GM19239 (cell line): ENCODE measurements around the gene GPBAR1.
"Not testable (repeated sequence)": the region's sequence is repeated elsewhere in the genome, so short reads cannot be mapped to it uniquely, and the experiment has no call there.

ENCODE experiments used
- DNase-seq: peaks from one replicate; pipeline ENCODE4 v3.0.0; 2011; ENCODE audit warnings: low spot score; ENCODE audit not compliant: insufficient read length
- FAIRE-seq: peaks from 2 replicates; lab custom pipeline; 2011; peaks lifted over from hg19 to GRCh38; lab: Jason Lieb, UNC

Gene GPBAR1

GRCh38 chr2:218264773-218265561, 4.2 kb downstream of the GPBAR1 start:
- DNase-seq (no peak), FAIRE-seq (no peak)

GRCh38 chr2:218265626-218266025, 4.8 kb downstream of the GPBAR1 start:
- FAIRE-seq (no peak), DNase-seq (no peak)

GRCh38 chr2:218266316-218266979, 5.6 kb downstream of the GPBAR1 start:
- no peak for DNase-seq

GRCh38 chr2:218267259-218267658, 6.4 kb downstream of the GPBAR1 start:
- FAIRE-seq: no peak
- no peak for DNase-seq

More at GRCh38 chr2:218266316-218266979, 5.6 kb downstream of the GPBAR1 start:
- no peak for FAIRE-seq

- peak; percentile 98 for FAIRE-seq
- DNase-seq: peak; percentile 99
These were observed 9.3 kb downstream of the GPBAR1 start, which contains the start of the genes AAMP and PNKD for GRCh38 chr2:218269900-218270720. Gene AAMP (minus strand): TSS chr2:218270137. CDS start chr2:218270086, 51 bp downstream. Gene PNKD (plus strand): TSS chr2:218270519. CDS start chr2:218270536, 17 bp downstream.

- peak; percentile 11 for FAIRE-seq
These were observed 10.1 kb downstream of the GPBAR1 start for GRCh38 chr2:218270721-218271486.

GRCh38 chr2:218271487-218271797, 10.6 kb downstream of the GPBAR1 start:
- no peak for DNase-seq
- FAIRE-seq: no peak

More at GRCh38 chr2:218270721-218271486, 10.1 kb downstream of the GPBAR1 start:
- no peak for DNase-seq

- no peak for FAIRE-seq
- DNase-seq: no peak
These were observed 11.2 kb downstream of the GPBAR1 start for GRCh38 chr2:218271865-218272530.

- FAIRE-seq (peak; percentile 95), DNase-seq (peak; percentile 77)
These were observed 11.9 kb downstream of the GPBAR1 start for GRCh38 chr2:218272531-218273212.

GRCh38 chr2:218273214-218273907, 12.5 kb downstream of the GPBAR1 start:
- not testable (repeated sequence) for DNase-seq

GRCh38 chr2:218273908-218274249, 13.1 kb downstream of the GPBAR1 start:
- FAIRE-seq: no peak
- no peak for DNase-seq

More at GRCh38 chr2:218273214-218273907, 12.5 kb downstream of the GPBAR1 start:
- FAIRE-seq: not testable (repeated sequence)

- no peak for FAIRE-seq
- no peak for DNase-seq
These were observed 13.8 kb downstream of the GPBAR1 start for GRCh38 chr2:218274586-218274985.

- DNase-seq (no peak), FAIRE-seq (no peak)
These were observed 14.7 kb downstream of the GPBAR1 start for GRCh38 chr2:218275371-218276072.

GRCh38 chr2:218276986-218277755, 16.4 kb downstream of the GPBAR1 start:
- no peak for FAIRE-seq
- no peak for DNase-seq

- FAIRE-seq (no peak), DNase-seq (no peak)
These were observed 17.1 kb downstream of the GPBAR1 start for GRCh38 chr2:218277921-218278320.

- FAIRE-seq (no peak), DNase-seq (no peak)
These were observed 17.9 kb downstream of the GPBAR1 start for GRCh38 chr2:218278531-218279360.
